H1 (cell line): Measurements from ENCODE around the gene LMNTD2. TPM values are rescaled to one million over a fixed set of nuclear protein-coding genes. Genes with fewer than 3 reads are reported as not detected.

Experiments
- CBX5 ChIP-seq: fragments of 300-800, 300-1000 bp; sonication (generic); IDR thresholded peaks from 2 replicates; pipeline ENCODE4 v1.7.1; 2016; ENCODE audit warnings: antibody characterized with exemption, low read length, low read depth
- CEBPB ChIP-seq: IDR thresholded peaks from 2 replicates; pipeline ENCODE4 v1.6.1; 2012; ENCODE audit warnings: low read depth, low read length
- CHD1 ChIP-seq: IDR thresholded peaks from 2 replicates; pipeline ENCODE4 v1.6.1; 2012; ENCODE audit warnings: low read depth, low read length, improper control_type of control experiment
- CREB1 ChIP-seq: IDR thresholded peaks from 2 replicates; pipeline ENCODE4 v1.6.1; 2012; ENCODE audit warnings: inconsistent platforms
- EGR1 ChIP-seq: IDR thresholded peaks from 2 replicates; pipeline ENCODE4 v1.6.1; 2011; ENCODE audit warnings: low read depth, low read length, borderline replicate concordance
- EP300 ChIP-seq, 2 experiments: IDR thresholded peaks; 1 replicate in 1 of 2; 2 replicates in 1 of 2; pipeline ENCODE4 v1.6.1; 2011 to 2012; ENCODE audit warnings: low read depth in 2 of 2, low read length in 2 of 2, mild to moderate bottlenecking in 2 of 2, borderline replicate concordance in 1 of 2, inconsistent platforms in 1 of 2, moderate library complexity in 1 of 2
- EZH2 ChIP-seq: fragments of 200-600 bp; sonication (generic); IDR thresholded peaks from 2 replicates; pipeline ENCODE4 v1.7.1; 2012; ENCODE audit warnings: low read depth, mild to moderate bottlenecking, moderate library complexity, low read length, inconsistent platforms; ENCODE audit not compliant: severe bottlenecking
- HDAC2 ChIP-seq, 2 experiments: fragments of 300-600 bp in 1 of 2; sonication (generic) in 1 of 2; IDR thresholded peaks; 2 replicates each; pipeline ENCODE4 v1.6.1; 2011 to 2012; ENCODE audit warnings: low read depth in 2 of 2, low read length in 2 of 2, mild to moderate bottlenecking in 2 of 2, moderate library complexity in 2 of 2, borderline replicate concordance in 1 of 2, inconsistent platforms in 1 of 2
- KDM4A ChIP-seq: IDR thresholded peaks from one replicate; pipeline ENCODE4 v1.7.1; 2012; ENCODE audit warnings: low read depth, mild to moderate bottlenecking, moderate library complexity, low read length, inconsistent platforms; ENCODE audit not compliant: severe bottlenecking
- KDM5A ChIP-seq: fragments of 200-600 bp; IDR thresholded peaks from 2 replicates; pipeline ENCODE4 v1.7.1; 2012; ENCODE audit warnings: mild to moderate bottlenecking, low read length, inconsistent platforms, mixed read lengths
- NRF1 ChIP-seq: IDR thresholded peaks from 2 replicates; pipeline ENCODE4 v1.6.1; 2011; ENCODE audit warnings: mild to moderate bottlenecking, low read depth, low read length, improper control_type of control experiment
- SP2 ChIP-seq: IDR thresholded peaks from 2 replicates; pipeline ENCODE4 v1.6.1; 2012; ENCODE audit warnings: mild to moderate bottlenecking, low read length, inconsistent platforms
- SP4 ChIP-seq: IDR thresholded peaks from 2 replicates; pipeline ENCODE4 v1.6.1; 2012; ENCODE audit warnings: low read length, inconsistent platforms
- SUZ12 ChIP-seq: fragments of 200-600 bp; sonication (generic); IDR thresholded peaks from 2 replicates; pipeline ENCODE4 v1.6.1; 2012; ENCODE audit warnings: mild to moderate bottlenecking, inconsistent platforms, low read length, moderate library complexity, mixed read lengths
- TAF1 ChIP-seq: IDR thresholded peaks from 2 replicates; pipeline ENCODE4 v1.6.1; 2011; ENCODE audit warnings: mild to moderate bottlenecking, low read depth, low read length
- TBP ChIP-seq: IDR thresholded peaks from 2 replicates; pipeline ENCODE4 v1.6.1; 2011; ENCODE audit warnings: low read depth, low read length, improper control_type of control experiment
- YY1 ChIP-seq: IDR thresholded peaks from 2 replicates; pipeline ENCODE4 v1.6.1; 2011; ENCODE audit warnings: low read depth, mild to moderate bottlenecking, low read length
- polyA plus RNA-seq, 7 experiments: library from polyadenylated mRNA; depleted of rRNA in 3 of 7; stranded (reverse) in 5 of 7; unstranded in 2 of 7; fragments of >200 nt in 5 of 7; fragments of 200-250 nt in 2 of 7; gene quantifications; 1 replicate in 5 of 7; 2 replicates in 1 of 7; 4 replicates in 1 of 7; pipeline versions ENCODE4 v1.2.1 to v1.2.3, GENCODE V29; 2011 to 2013; ENCODE audit warnings: missing spikeins in 2 of 7, mixed read lengths in 2 of 7
- total RNA-seq: library from RNA; stranded (reverse); fragmentation: NEBNext Ultra II Directional; extraction: Animal tissue kit (Norgen Biotek cat#: 25700); gene quantifications from 2 replicates; pipeline ENCODE4 v1.2.1, GENCODE V29; 2021
- TF ChIP-seq, protein P1 (sequence below): IDR thresholded peaks from 2 replicates; pipeline ENCODE4 v1.6.1; 2012; ENCODE audit warnings: inconsistent platforms
- TF ChIP-seq, protein P2 (sequence below): IDR thresholded peaks from 2 replicates; pipeline ENCODE4 v1.6.1; 2012; ENCODE audit warnings: inconsistent platforms
- TF ChIP-seq, protein P3 (sequence below): IDR thresholded peaks from 2 replicates; pipeline ENCODE4 v1.6.1; 2011; ENCODE audit warnings: low read length, improper control_type of control experiment

LMNTD2 gene
- total and polyA plus RNA-seq, 2 of the 8 experiments (the other 6 are each of a cell fraction or from before 2014, with no cell fraction given) = 1.6 to 3.1 TPM

DNA sequence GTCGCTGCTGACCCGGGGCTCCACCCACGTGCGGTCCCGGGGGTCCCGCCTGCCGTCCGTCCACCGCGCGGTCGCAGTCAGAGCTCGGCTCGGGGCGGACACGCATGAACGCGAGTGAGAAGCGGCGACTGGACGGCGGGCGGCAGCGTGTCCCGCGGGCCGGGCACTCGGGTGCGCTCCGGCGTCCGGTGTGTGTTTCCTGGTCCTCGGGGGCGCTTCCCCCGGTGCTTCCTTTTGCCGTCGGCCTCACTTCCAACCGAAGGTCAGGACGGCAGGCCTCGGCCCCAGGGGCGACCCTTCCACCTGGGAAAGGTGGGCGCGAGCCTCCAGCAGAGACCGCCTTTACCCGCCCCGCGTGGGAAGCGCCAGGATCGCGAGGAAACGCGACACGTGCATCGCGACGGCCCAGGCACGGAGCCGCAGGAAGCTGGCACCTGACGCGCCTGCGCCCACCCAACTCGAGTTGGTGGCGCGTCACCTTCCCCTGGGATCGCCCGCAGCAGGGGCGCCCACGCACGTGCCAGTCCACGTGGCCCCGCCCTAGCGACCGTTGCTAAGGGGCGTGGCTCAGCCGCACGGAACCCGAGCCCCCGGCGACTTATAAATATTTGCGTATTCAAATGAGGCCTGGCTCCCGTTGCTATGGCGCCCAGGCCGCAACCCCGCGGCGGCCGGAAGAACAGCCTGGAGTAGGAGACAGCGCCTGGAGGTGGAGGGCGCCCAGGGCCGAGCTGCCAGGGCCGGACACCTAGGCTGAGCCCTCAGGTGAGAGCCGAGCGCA, 23.5 kb downstream of the LMNTD2 start, which contains the start of gene LRRC56 (continued):
- TF ChIP-seq, protein P1, sequence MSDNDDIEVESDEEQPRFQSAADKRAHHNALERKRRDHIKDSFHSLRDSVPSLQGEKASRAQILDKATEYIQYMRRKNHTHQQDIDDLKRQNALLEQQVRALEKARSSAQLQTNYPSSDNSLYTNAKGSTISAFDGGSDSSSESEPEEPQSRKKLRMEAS = peak; percentile 93
- no peak for TF ChIP-seq NRF1
- TF ChIP-seq EZH2 = peak; percentile 28
- TF ChIP-seq TAF1 = 0 out of 2 replicates have a peak, but pooled peaks have one; percentile 36
- TF ChIP-seq YY1 = no peak
- no peak; the same call in 1 of the 2 replicates for TF ChIP-seq TBP
- TF ChIP-seq, protein P2, sequence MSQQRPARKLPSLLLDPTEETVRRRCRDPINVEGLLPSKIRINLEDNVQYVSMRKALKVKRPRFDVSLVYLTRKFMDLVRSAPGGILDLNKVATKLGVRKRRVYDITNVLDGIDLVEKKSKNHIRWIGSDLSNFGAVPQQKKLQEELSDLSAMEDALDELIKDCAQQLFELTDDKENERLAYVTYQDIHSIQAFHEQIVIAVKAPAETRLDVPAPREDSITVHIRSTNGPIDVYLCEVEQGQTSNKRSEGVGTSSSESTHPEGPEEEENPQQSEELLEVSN = peak; percentile 84; the same call in 1 of the 2 replicates
- TF ChIP-seq EP300 (IDR thresholded peaks at IDR 0.05; ENCODE audit: borderline replicate concordance in 1 of 2, low read depth in 2 of 2, low read length in 2 of 2) = no peak
- TF ChIP-seq HDAC2 (IDR thresholded peaks at IDR 0.05; ENCODE audit: borderline replicate concordance in 1 of 2, low read depth in 2 of 2, low read length in 2 of 2) = peak in 1 of 2 experiments; percentile 81; a peak in 1 of 4 replicates
- no peak for TF ChIP-seq CBX5
- TF ChIP-seq CREB1 = no peak
- no peak for TF ChIP-seq SP2
- no peak for TF ChIP-seq EGR1
- no peak for TF ChIP-seq SP4
- no peak for TF ChIP-seq CEBPB
- no peak for TF ChIP-seq KDM5A
- TF ChIP-seq, protein P3, sequence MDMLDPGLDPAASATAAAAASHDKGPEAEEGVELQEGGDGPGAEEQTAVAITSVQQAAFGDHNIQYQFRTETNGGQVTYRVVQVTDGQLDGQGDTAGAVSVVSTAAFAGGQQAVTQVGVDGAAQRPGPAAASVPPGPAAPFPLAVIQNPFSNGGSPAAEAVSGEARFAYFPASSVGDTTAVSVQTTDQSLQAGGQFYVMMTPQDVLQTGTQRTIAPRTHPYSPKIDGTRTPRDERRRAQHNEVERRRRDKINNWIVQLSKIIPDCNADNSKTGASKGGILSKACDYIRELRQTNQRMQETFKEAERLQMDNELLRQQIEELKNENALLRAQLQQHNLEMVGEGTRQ = peak; percentile 60; the same call in 1 of the 2 replicates
- TF ChIP-seq CHD1 = no peak
- peak; percentile 61 for TF ChIP-seq KDM4A
- TF ChIP-seq SUZ12 = 0 out of 2 replicates have a peak, but pooled peaks have one; percentile 7
